Endothelial cell of umbilical vein (primary cell): ENCODE measurements around the gene ITPKA. TPM values are rescaled to one million over a fixed set of nuclear protein-coding genes. Genes with fewer than 3 reads are reported as not detected.

ENCODE experiments used
- BruUV-seq: library from RNA; stranded (reverse); fragments of 400-500 nt; replicated peaks from 2 replicates; lab custom pipeline; 2021; lab: Mats Ljungman, UMichigan
- CTCF ChIA-PET: fragments of 300-600, 350-600 bp; sonication (Branson Sonifier 250); formaldehyde crosslinking; loops from one replicate; lab custom pipeline; 2021; ENCODE audit warnings: antibody characterized with exemption, inconsistent platforms; lab: Charles Lee
- POLR2A ChIA-PET: fragments of 300-600, 350-600 bp; sonication (Branson Sonifier 250); formaldehyde crosslinking; loops from one replicate; lab custom pipeline; 2021; ENCODE audit warnings: antibody characterized with exemption, inconsistent platforms; lab: Charles Lee
- DNase-seq: peaks from one replicate; pipeline ENCODE4 v3.0.0-alpha.2; 2011; ENCODE audit warnings: low read depth, low spot score
- FAIRE-seq: peaks from 2 replicates; lab custom pipeline; 2011; peaks lifted over from hg19 to GRCh38; lab: Jason Lieb, UNC
- H2AFZ ChIP-seq: 2 replicates; pipeline ENCODE4 v1.6.0; 2012; ENCODE audit warnings: low read depth, low read length, control low read depth, inconsistent platforms
- H3K27ac ChIP-seq: 2 replicates; pipeline ENCODE4 v1.5.1; 2011; ENCODE audit warnings: low read depth, mild to moderate bottlenecking, control low read depth, low read length, moderate library complexity; ENCODE audit not compliant: insufficient read depth
- H3K27me3 ChIP-seq, 2 experiments: 2 replicates each; pipeline versions ENCODE4 v1.6.0 to v1.6.1; 2011; ENCODE audit warnings: low read length in 2 of 2, mixed read lengths in 1 of 2; ENCODE audit not compliant: control insufficient read depth in 2 of 2, insufficient read depth in 2 of 2
- H3K36me3 ChIP-seq, 2 experiments: 2 replicates in 1 of 2; 3 replicates in 1 of 2; pipeline ENCODE4 v1.5.1; 2011; ENCODE audit warnings: low read length in 2 of 2, mild to moderate bottlenecking in 1 of 2, moderate library complexity in 1 of 2; ENCODE audit not compliant: control insufficient read depth in 2 of 2, insufficient read depth in 2 of 2; ENCODE audit errors: extremely low read depth in 1 of 2
- H3K4me1 ChIP-seq: 3 replicates; pipeline ENCODE4 v1.5.1; 2011; ENCODE audit warnings: mild to moderate bottlenecking, low read length; ENCODE audit not compliant: control insufficient read depth, insufficient read depth; ENCODE audit errors: extremely low read depth
- H3K4me2 ChIP-seq: 2 replicates; pipeline ENCODE4 v1.6.1; 2011; ENCODE audit warnings: low read length, control low read depth, mixed read lengths; ENCODE audit not compliant: insufficient read depth
- H3K4me3 ChIP-seq, 3 experiments: fragments of 200-600 bp in 1 of 3; sonication (generic), shearing (Covaris generic) in 1 of 3; replicated peaks in 1 of 3; 2 replicates each; pipeline ENCODE4 v1.5.1; 2011 to 2016; ENCODE audit warnings: control low read depth in 3 of 3, low read length in 3 of 3, mild to moderate bottlenecking in 2 of 3, inconsistent platforms in 1 of 3, low read depth in 1 of 3, moderate library complexity in 1 of 3; ENCODE audit not compliant: insufficient read depth in 1 of 3
- H3K79me2 ChIP-seq: 2 replicates; pipeline ENCODE4 v1.6.0; 2012; ENCODE audit warnings: low read length, inconsistent platforms; ENCODE audit not compliant: control insufficient read depth, insufficient read depth
- H3K9ac ChIP-seq: replicated peaks from 2 replicates; pipeline ENCODE3; 2011; ENCODE audit warnings: low read length, control low read depth; ENCODE audit not compliant: insufficient read depth; ENCODE audit errors: extremely low read depth
- H3K9me1 ChIP-seq: replicated peaks from 3 replicates; pipeline ENCODE4 v1.6.0; 2011; ENCODE audit warnings: mild to moderate bottlenecking, low read length; ENCODE audit not compliant: control insufficient read depth, insufficient read depth; ENCODE audit errors: extremely low read depth
- H3K9me3 ChIP-seq: replicated peaks from 2 replicates; pipeline ENCODE4 v1.5.1; 2012; ENCODE audit warnings: low read length, inconsistent platforms; ENCODE audit not compliant: control insufficient read depth, insufficient read depth
- H4K20me1 ChIP-seq: replicated peaks from 2 replicates; pipeline ENCODE3; 2011; ENCODE audit warnings: mild to moderate bottlenecking, low read length; ENCODE audit not compliant: control insufficient read depth, insufficient read depth; ENCODE audit errors: extremely low read depth
- EZH2 ChIP-seq: IDR thresholded peaks from 2 replicates; pipeline ENCODE4 v1.6.1; 2012; ENCODE audit warnings: borderline replicate concordance, low read depth, mild to moderate bottlenecking, moderate library complexity, low read length, inconsistent platforms; ENCODE audit not compliant: severe bottlenecking
- FOS ChIP-seq: IDR thresholded peaks from 2 replicates; pipeline ENCODE4 v1.6.1; 2011; ENCODE audit warnings: mild to moderate bottlenecking, low read length, moderate library complexity, borderline replicate concordance; ENCODE audit not compliant: insufficient read depth
- GATA2 ChIP-seq: IDR thresholded peaks from 2 replicates; pipeline ENCODE4 v1.7.0; 2011; ENCODE audit warnings: low read depth, mild to moderate bottlenecking, moderate library complexity, mixed read lengths, low read length; ENCODE audit not compliant: insufficient read length, insufficient read depth
- JUN ChIP-seq: IDR thresholded peaks from 2 replicates; pipeline ENCODE4 v1.6.1; 2011; ENCODE audit warnings: borderline replicate concordance, low read depth; ENCODE audit not compliant: insufficient read length, insufficient read depth
- MYC ChIP-seq: IDR thresholded peaks from one replicate; pipeline ENCODE4 v1.6.1; 2011; ENCODE audit warnings: mild to moderate bottlenecking, low read depth, low read length
- POLR2A ChIP-seq: IDR thresholded peaks from 2 replicates; pipeline ENCODE4 v1.6.1; 2012; ENCODE audit warnings: low read depth, mild to moderate bottlenecking, control low read depth, low read length
- POLR2AphosphoS5 ChIP-seq: IDR thresholded peaks from 2 replicates; pipeline ENCODE4 v1.6.1; 2012; ENCODE audit warnings: low read depth, mild to moderate bottlenecking, control low read depth, low read length, moderate library complexity; ENCODE audit not compliant: insufficient read depth
- dilution Hi-C: fragments of 300-500 bp; cut with MboI; formaldehyde crosslinking; loops from one replicate; pipeline ENCODE4 v1.15.0; 2019; ENCODE audit warnings: low sequenced_read_pairs; ENCODE audit not compliant: extremely low pct_ligation_motif_present
- intact Hi-C: fragments of 100-400 bp; cut with micrococcal nuclease; formaldehyde crosslinking; loops from one replicate; pipeline ENCODE4 v1.10.0; 2022
- polyA plus RNA-seq, 4 experiments: library from polyadenylated mRNA; depleted of rRNA in 3 of 4; stranded (reverse) in 3 of 4; unstranded in 1 of 4; fragments of >200 nt; gene quantifications; 2 replicates each; pipeline versions ENCODE4 v1.2.1 to v1.2.3, GENCODE V29; 2011 to 2012; ENCODE audit warnings: missing spikeins in 1 of 4
- total RNA-seq: library from RNA; stranded (reverse); gene quantifications from 2 replicates; pipeline ENCODE4 v1.2.3, GENCODE V29; 2021
- TF ChIP-seq, protein P1 (sequence below): IDR thresholded peaks from 2 replicates; pipeline ENCODE4 v1.6.1; 2011; ENCODE audit not compliant: insufficient read depth, insufficient read length

ITPKA gene
- total and polyA plus RNA-seq, 2 donors (not counting 3 experiments of a cell fraction or from before 2014, with no cell fraction given): 0.14 to 0.66 TPM

- no peaks in the 10 kb centered on the region for H3K9me1 ChIP-seq
- no peak overlapping the region for H3K4me2 ChIP-seq
- no TSS peak for BruUV-seq
- intact Hi-C loops (no loop called here), dilution Hi-C loops (no loop called here)
- H3K9ac ChIP-seq: no peak overlapping the region
- H3K4me1 ChIP-seq: peaks cover 8% of the 10 kb centered on the region
- ChIA-PET CTCF (interaction anchor here (1.0 kb wide), 1 partner anchor 45 kb away, joined by 4 read pairs; no protein-coding TSS in a partner anchor), POLR2A (no interaction called here)
- no peak for DNase-seq
- H3K36me3 ChIP-seq: no peaks in the 10 kb centered on the region
- H3K27ac ChIP-seq: no peak overlapping the region
- H4K20me1 ChIP-seq: no peaks in the 10 kb centered on the region
- H2AFZ ChIP-seq: no peak overlapping the region
- no peak overlapping the region for H3K4me3 ChIP-seq
- no peaks in the 10 kb centered on the region for H3K9me3 ChIP-seq
- TF ChIP-seq POLR2AphosphoS5 (no peak), POLR2A (no peak), FOS (no peak), EZH2 (no peak), MYC (no peak), GATA2 (no peak), JUN (no peak)
- TF ChIP-seq, protein P1, sequence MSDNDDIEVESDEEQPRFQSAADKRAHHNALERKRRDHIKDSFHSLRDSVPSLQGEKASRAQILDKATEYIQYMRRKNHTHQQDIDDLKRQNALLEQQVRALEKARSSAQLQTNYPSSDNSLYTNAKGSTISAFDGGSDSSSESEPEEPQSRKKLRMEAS: no peak
- FAIRE-seq: no peak
- peaks cover 37 to 38% of the 10 kb centered on the region in 2 experiments for H3K27me3 ChIP-seq
- no peaks in the 10 kb centered on the region for H3K79me2 ChIP-seq
Observed at GRCh38 chr15:41510728-41511127, 17.1 kb downstream of the ITPKA start.

- DNase-seq (no peak), FAIRE-seq (no peak)
- Histone ChIP-seq H3K4me2 (no peak overlapping the region), H3K9me3 (no peaks in the 10 kb centered on the region), H3K36me3 (no peaks in the 10 kb centered on the region), H3K4me1 (peaks cover 8% of the 10 kb centered on the region), H3K9ac (no peak overlapping the region), H3K4me3 (no peak overlapping the region), H3K9me1 (no peaks in the 10 kb centered on the region), H3K27me3 (peaks cover 37 to 38% of the 10 kb centered on the region in 2 experiments), H2AFZ (no peak overlapping the region), H4K20me1 (no peaks in the 10 kb centered on the region), H3K27ac (no peak overlapping the region), H3K79me2 (no peaks in the 10 kb centered on the region)
- TF ChIP-seq, protein P1: no peak
- TF ChIP-seq GATA2: no peak
- TF ChIP-seq EZH2: peak; percentile 59
- no peak for TF ChIP-seq POLR2A
- TF ChIP-seq FOS: no peak
- ChIA-PET CTCF (interaction anchor here (2.5 kb wide), 1 partner anchor 45 kb away, joined by 10 read pairs; no protein-coding TSS in a partner anchor), POLR2A (no interaction called here)
- dilution Hi-C loops (no loop called here), intact Hi-C loops (no loop called here)
- no TSS peak for BruUV-seq
Observed at GRCh38 chr15:41511331-41511898, 17.7 kb downstream of the ITPKA start.
